GM23338 (cell line): ENCODE data around the gene TMEM231. TPM values are rescaled to one million over a fixed set of nuclear protein-coding genes. Genes with fewer than 3 reads are reported as not detected.
A peak's percentile ranks its signal among the peaks of the same experiment; 100 is the strongest.

Experiments
- ATAC-seq: fragments of 200-7000 bp; cut with Tn5 transposase; 3 replicates; pipeline ENCODE4 v1.9.1; 2020
- DNase-seq: peaks from one replicate; pipeline ENCODE4 v3.0.0-alpha.2; 2015; ENCODE audit warnings: low spot score
- H2AFZ ChIP-seq: fragments of 200-600 bp; sonication (generic); 2 replicates; pipeline ENCODE4 v1.8.0; 2016; ENCODE audit warnings: antibody characterized with exemption, mild to moderate bottlenecking, moderate library complexity
- H3F3A ChIP-seq: fragments of 200-600 bp; sonication (generic); replicated peaks from 2 replicates; pipeline ENCODE4 v1.8.0; 2017; ENCODE audit warnings: antibody characterized with exemption, mixed run types, low read depth
- H3K27ac ChIP-seq: fragments of 200-600 bp; sonication (generic); 2 replicates; pipeline ENCODE4 v1.6.1; 2016; ENCODE audit warnings: low read depth
- H3K27me3 ChIP-seq: fragments of 200-600 bp; sonication (generic); 2 replicates; pipeline ENCODE4 v1.8.0; 2016; ENCODE audit warnings: mild to moderate bottlenecking, mixed run types, moderate library complexity; ENCODE audit not compliant: insufficient read depth
- H3K36me3 ChIP-seq: fragments of 200-600 bp; sonication (generic); 2 replicates; pipeline ENCODE4 v1.8.0; 2016; ENCODE audit warnings: mild to moderate bottlenecking; ENCODE audit not compliant: insufficient read depth
- H3K4me1 ChIP-seq: fragments of 200-600 bp; sonication (generic); 2 replicates; pipeline ENCODE4 v1.8.0; 2016; ENCODE audit warnings: mild to moderate bottlenecking, moderate library complexity; ENCODE audit not compliant: insufficient read depth
- H3K4me2 ChIP-seq: fragments of 200-600 bp; sonication (generic); 2 replicates; pipeline ENCODE4 v1.7.1; 2017; ENCODE audit warnings: mixed run types
- H3K4me3 ChIP-seq: fragments of 200-600 bp; sonication (generic); 2 replicates; pipeline ENCODE4 v1.6.1; 2016; ENCODE audit warnings: mixed run types
- H3K79me2 ChIP-seq: fragments of 200-600 bp; sonication (generic); replicated peaks from 2 replicates; pipeline ENCODE4 v1.8.0; 2017; ENCODE audit warnings: mild to moderate bottlenecking; ENCODE audit not compliant: insufficient read depth
- H3K9me2 ChIP-seq: fragments of 200-600 bp; sonication (generic); 2 replicates; pipeline ENCODE4 v1.8.0; 2017; ENCODE audit not compliant: insufficient read depth
- H4K20me1 ChIP-seq: fragments of 200-600 bp; sonication (generic); replicated peaks from 2 replicates; pipeline ENCODE4 v1.8.0; 2017; ENCODE audit warnings: mild to moderate bottlenecking; ENCODE audit not compliant: insufficient read depth
- H3K27ac Mint-ChIP-seq: 2 replicates; pipeline ENCODE4 v1.8.0; 2020; ENCODE audit warnings: inconsistent platforms, mild to moderate bottlenecking, moderate library complexity, mixed read lengths
- H3K27me3 Mint-ChIP-seq: 3 replicates; pipeline ENCODE4 v1.8.0; 2022; ENCODE audit warnings: low read depth, mild to moderate bottlenecking, moderate library complexity, mixed read lengths, inconsistent platforms; ENCODE audit not compliant: insufficient read depth, poor library complexity
- H3K36me3 Mint-ChIP-seq: 3 replicates; pipeline ENCODE4 v1.8.0; 2021; ENCODE audit warnings: low read depth, mild to moderate bottlenecking, inconsistent platforms, moderate library complexity, mixed read lengths
- H3K4me1 Mint-ChIP-seq: 3 replicates; pipeline ENCODE4 v1.8.0; 2020; ENCODE audit warnings: mild to moderate bottlenecking, inconsistent platforms, mixed read lengths
- H3K4me3 Mint-ChIP-seq: 3 replicates; pipeline ENCODE4 v1.8.0; 2021; ENCODE audit warnings: moderate library complexity, mild to moderate bottlenecking, inconsistent platforms, mixed read lengths
- H3K9me3 Mint-ChIP-seq: 3 replicates; pipeline ENCODE4 v1.8.0; 2020; ENCODE audit warnings: moderate library complexity, mild to moderate bottlenecking, inconsistent platforms, mixed read lengths
- ETS1 ChIP-seq: IDR thresholded peaks from 2 replicates; pipeline ENCODE4 v1.6.1; 2016; ENCODE audit warnings: antibody characterized with exemption
- EZH2 ChIP-seq: fragments of 200-600 bp; sonication (generic); IDR thresholded peaks from one replicate; pipeline ENCODE4 v1.8.0; 2017; ENCODE audit warnings: antibody characterized with exemption, mild to moderate bottlenecking, low read depth; ENCODE audit not compliant: unreplicated experiment
- EZH2phosphoT487 ChIP-seq: fragments of 200-600 bp; sonication (generic); IDR thresholded peaks from one replicate; pipeline ENCODE4 v1.8.1; 2018; ENCODE audit warnings: antibody characterized with exemption; ENCODE audit not compliant: unreplicated experiment
- JUNB ChIP-seq: IDR thresholded peaks from one replicate; pipeline ENCODE4 v1.6.1; 2016; ENCODE audit warnings: antibody characterized with exemption; ENCODE audit not compliant: unreplicated experiment
- POLR2AphosphoS5 ChIP-seq: IDR thresholded peaks from 2 replicates; pipeline ENCODE4 v1.6.1; 2016; ENCODE audit warnings: antibody characterized with exemption, low read depth
- REST ChIP-seq: IDR thresholded peaks from one replicate; pipeline ENCODE4 v1.6.1; 2018; ENCODE audit warnings: antibody characterized with exemption; ENCODE audit not compliant: unreplicated experiment
- ZNF114 ChIP-seq: fragments of 250-450 bp; sonication (Bioruptor Pico); IDR thresholded peaks from 2 replicates; pipeline ENCODE4 v1.5.0; 2020; ENCODE audit warnings: mild to moderate bottlenecking, moderate library complexity
- ZNF331 ChIP-seq: fragments of 250-450 bp; sonication (Bioruptor Pico); IDR thresholded peaks from 2 replicates; pipeline ENCODE4 v1.5.0; 2020; ENCODE audit warnings: low read depth, mild to moderate bottlenecking, moderate library complexity
- polyA plus RNA-seq: library from polyadenylated mRNA; unstranded; fragments of >200 nt; fragmentation: Nextera tagmentation; extraction: Ambion mirVana; gene quantifications from 2 replicates; pipeline ENCODE4 v1.2.1, GENCODE V29; 2016
- total RNA-seq: library from RNA; depleted of rRNA; stranded (reverse); fragments of >200 nt; shearing (Covaris generic); gene quantifications from 2 replicates; pipeline ENCODE4 v1.2.3, GENCODE V29; 2014
- TF ChIP-seq, protein P1 (sequence below), 2 experiments: fragments of 200-600 bp in 1 of 2; sonication (generic) in 1 of 2; conservative IDR thresholded peaks; 2 replicates each; pipeline versions ENCODE4 v1.5.1 to v1.6.1; 2016 to 2017; ENCODE audit warnings: antibody characterized with exemption in 2 of 2, low read depth in 2 of 2, mild to moderate bottlenecking in 2 of 2, moderate library complexity in 1 of 2

TMEM231 gene
- total and polyA plus RNA-seq, 2 experiments from 2014 or later, result 5.3 to 19.9 TPM

DNA sequence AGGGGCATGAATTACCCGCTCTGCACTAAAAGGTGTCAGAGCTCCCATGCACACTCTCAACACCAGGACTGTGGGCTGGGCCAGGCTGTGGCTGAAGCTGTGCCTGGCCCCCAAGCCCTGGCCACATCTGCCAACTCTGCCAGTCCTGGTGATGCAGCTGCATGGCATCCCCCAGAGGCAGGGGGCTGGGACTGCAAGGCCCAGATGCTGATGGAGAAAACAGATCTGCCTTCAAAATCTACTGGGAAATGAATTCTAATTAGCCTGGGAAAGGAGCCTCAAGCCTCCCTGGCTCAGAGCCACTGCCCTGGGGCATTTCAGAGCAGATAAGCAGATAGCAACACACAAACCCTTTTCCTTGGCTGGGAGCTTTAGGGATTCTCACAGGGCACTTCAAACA lies 64.2 kb downstream of the TMEM231 start:
- Histone ChIP-seq H3K27me3 (peaks cover 13% of the 10 kb centered on the region), H4K20me1 (no peaks in the 10 kb centered on the region; the same call in 1 of the 2 replicates), H2AFZ (no peak overlapping the region), H3K4me3 (no peak overlapping the region), H3K9me2 (no peaks in the 10 kb centered on the region), H3K79me2 (peaks cover 5% of the 10 kb centered on the region; the same call in 1 of the 2 replicates), H3K36me3 (no peaks in the 10 kb centered on the region), H3K4me1 (peaks cover 10% of the 10 kb centered on the region; the same call in 1 of the 2 replicates), H3F3A (peaks cover 19% of the 10 kb centered on the region), H3K4me2 (no peak overlapping the region), H3K27ac (no peak overlapping the region)
- Mint-ChIP-seq H3K27ac (no peak overlapping the region), H3K4me3 (no peak overlapping the region), H3K27me3 (peaks cover 8% of the 10 kb centered on the region), H3K36me3 (peaks cover 4% of the 10 kb centered on the region; the same call in 1 of the 3 replicates), H3K9me3 (no peaks in the 10 kb centered on the region), H3K4me1 (peaks cover 8% of the 10 kb centered on the region; the same call in 1 of the 3 replicates)
- ATAC-seq (peak; percentile 13), DNase-seq (peak; percentile 57)
- no peak for TF ChIP-seq JUNB
- TF ChIP-seq, protein P1, sequence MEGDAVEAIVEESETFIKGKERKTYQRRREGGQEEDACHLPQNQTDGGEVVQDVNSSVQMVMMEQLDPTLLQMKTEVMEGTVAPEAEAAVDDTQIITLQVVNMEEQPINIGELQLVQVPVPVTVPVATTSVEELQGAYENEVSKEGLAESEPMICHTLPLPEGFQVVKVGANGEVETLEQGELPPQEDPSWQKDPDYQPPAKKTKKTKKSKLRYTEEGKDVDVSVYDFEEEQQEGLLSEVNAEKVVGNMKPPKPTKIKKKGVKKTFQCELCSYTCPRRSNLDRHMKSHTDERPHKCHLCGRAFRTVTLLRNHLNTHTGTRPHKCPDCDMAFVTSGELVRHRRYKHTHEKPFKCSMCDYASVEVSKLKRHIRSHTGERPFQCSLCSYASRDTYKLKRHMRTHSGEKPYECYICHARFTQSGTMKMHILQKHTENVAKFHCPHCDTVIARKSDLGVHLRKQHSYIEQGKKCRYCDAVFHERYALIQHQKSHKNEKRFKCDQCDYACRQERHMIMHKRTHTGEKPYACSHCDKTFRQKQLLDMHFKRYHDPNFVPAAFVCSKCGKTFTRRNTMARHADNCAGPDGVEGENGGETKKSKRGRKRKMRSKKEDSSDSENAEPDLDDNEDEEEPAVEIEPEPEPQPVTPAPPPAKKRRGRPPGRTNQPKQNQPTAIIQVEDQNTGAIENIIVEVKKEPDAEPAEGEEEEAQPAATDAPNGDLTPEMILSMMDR (conservative IDR thresholded peaks at IDR 0.05; ENCODE audit: low read depth in 2 of 2), result peak; percentile 43 to 50

DNA sequence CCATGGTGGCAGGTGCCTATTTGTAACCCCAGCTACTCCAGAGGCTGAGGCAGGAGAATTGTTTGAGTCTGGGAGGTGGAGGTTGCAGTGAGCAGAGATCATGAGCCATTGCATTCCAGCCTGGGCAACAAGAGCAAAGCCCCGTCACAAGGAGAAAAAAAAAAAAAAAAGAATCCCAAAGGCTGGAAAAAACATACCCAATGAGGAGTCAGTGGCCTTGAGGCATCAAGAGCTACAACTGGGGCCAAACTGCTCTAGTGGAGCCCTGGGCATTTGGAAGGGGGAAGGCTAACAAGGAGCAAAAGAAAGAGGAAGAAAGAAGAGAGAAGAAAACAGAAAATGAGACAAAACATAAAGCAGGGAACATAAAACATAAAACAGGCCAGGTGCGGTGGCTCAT lies 67.7 kb downstream of the TMEM231 start:
- H3K9me2 ChIP-seq, result no peaks in the 10 kb centered on the region
- H3K4me3 Mint-ChIP-seq, result no peak overlapping the region
- H3K4me1 Mint-ChIP-seq, result peaks cover 4% of the 10 kb centered on the region; the same call in 1 of the 3 replicates
- TF ChIP-seq REST (no peak), JUNB (no peak), ZNF114 (CRISPR knock-in tag) (no peak), ZNF331 (CRISPR knock-in tag) (no peak), EZH2 (no peak), POLR2AphosphoS5 (no peak), EZH2phosphoT487 (no peak), ETS1 (no peak)
- TF ChIP-seq, protein P1 (conservative IDR thresholded peaks at IDR 0.05; ENCODE audit: low read depth in 2 of 2), result no peak
- no peaks in the 10 kb centered on the region; the same call in 1 of the 2 replicates for H3K4me1 ChIP-seq
- H3K36me3 Mint-ChIP-seq, result peaks cover 9% of the 10 kb centered on the region; the same call in 2 of the 3 replicates
- H3F3A ChIP-seq, result peaks cover 6% of the 10 kb centered on the region
- 0 out of 2 replicates have a peak overlapping the region, but pooled peaks have one; percentile 1 for H3K27ac Mint-ChIP-seq
- peaks cover 6% of the 10 kb centered on the region for H3K27me3 Mint-ChIP-seq
- no peaks in the 10 kb centered on the region for H3K27me3 ChIP-seq
- no peak overlapping the region for H3K4me2 ChIP-seq
- H2AFZ ChIP-seq, result no peak overlapping the region
- H3K4me3 ChIP-seq, result no peak overlapping the region
- no peak overlapping the region for H3K27ac ChIP-seq
- no peaks in the 10 kb centered on the region for H3K9me3 Mint-ChIP-seq
- no peaks in the 10 kb centered on the region; the same call in 1 of the 2 replicates for H4K20me1 ChIP-seq
- no peaks in the 10 kb centered on the region for H3K36me3 ChIP-seq
- H3K79me2 ChIP-seq, result no peaks in the 10 kb centered on the region
- DNase-seq (no peak), ATAC-seq (no peak)
